H1 (cell line): ENCODE measurements around the gene S1PR3. TPM values are rescaled to one million over a fixed set of nuclear protein-coding genes. Genes with fewer than 3 reads are reported as not detected.

ENCODE experiments used
- CTCF ChIA-PET: fragments of 300-600 bp; sonication (Branson Sonifier 250); formaldehyde crosslinking; loops from one replicate; lab custom pipeline; 2021; ENCODE audit not compliant: partially characterized antibody; lab: Charles Lee
- POLR2A ChIA-PET: fragments of 300-600 bp; sonication (Branson Sonifier 250); formaldehyde crosslinking; loops from one replicate; lab custom pipeline; 2021; ENCODE audit warnings: inconsistent platforms; ENCODE audit not compliant: partially characterized antibody; lab: Charles Lee
- DNase-seq, 2 experiments: peaks; one replicate each; pipeline versions ENCODE4 v3.0.0 to v3.0.0-alpha.2; 2010 to 2022; ENCODE audit warnings: low spot score in 2 of 2, low read depth in 1 of 2, mixed read lengths in 1 of 2
- FAIRE-seq: peaks from 2 replicates; lab custom pipeline; 2011; peaks lifted over from hg19 to GRCh38; lab: Jason Lieb, UNC
- H2AFZ ChIP-seq: 2 replicates; pipeline ENCODE4 v1.8.1; 2012; ENCODE audit warnings: low read length, inconsistent platforms
- H2AK5ac ChIP-seq: 2 replicates; pipeline ENCODE4 v1.6.1; 2013; ENCODE audit warnings: low read depth, low read length
- H2BK120ac ChIP-seq: replicated peaks from 2 replicates; pipeline ENCODE3; 2013; ENCODE audit warnings: low read depth, low read length, inconsistent platforms
- H2BK12ac ChIP-seq: 2 replicates; pipeline ENCODE4 v1.6.1; 2013; ENCODE audit warnings: low read depth, low read length
- H2BK15ac ChIP-seq: 2 replicates; pipeline ENCODE4 v1.6.1; 2013; ENCODE audit warnings: low read length
- H2BK20ac ChIP-seq: 2 replicates; pipeline ENCODE4 v1.6.1; 2013; ENCODE audit warnings: low read length
- H2BK5ac ChIP-seq: 2 replicates; pipeline ENCODE4 v1.6.1; 2013; ENCODE audit warnings: low read depth, low read length
- H3K14ac ChIP-seq: 2 replicates; pipeline ENCODE4 v1.6.1; 2013; ENCODE audit warnings: inconsistent platforms; ENCODE audit not compliant: insufficient read length
- H3K18ac ChIP-seq: 2 replicates; pipeline ENCODE4 v1.6.1; 2013; ENCODE audit warnings: low read length; ENCODE audit errors: extremely low read depth
- H3K23ac ChIP-seq: 2 replicates; pipeline ENCODE4 v1.6.1; 2013; ENCODE audit warnings: inconsistent platforms; ENCODE audit not compliant: insufficient read length
- H3K23me2 ChIP-seq: 2 replicates; pipeline ENCODE4 v1.6.1; 2013; ENCODE audit warnings: low read depth, low read length
- H3K27ac ChIP-seq: 2 replicates; pipeline ENCODE4 v1.6.1; 2011; ENCODE audit warnings: low read depth, low read length, inconsistent platforms
- H3K27me3 ChIP-seq, 4 experiments: replicated peaks in 1 of 4; 1 replicate in 1 of 4; 2 replicates in 3 of 4; pipeline versions ENCODE4 v1.6.1 to v1.8.1; 2011 to 2013; ENCODE audit warnings: low read length in 3 of 4, mild to moderate bottlenecking in 3 of 4, inconsistent platforms in 2 of 4, mixed read lengths in 2 of 4, moderate library complexity in 1 of 4; ENCODE audit not compliant: control insufficient read depth in 3 of 4, insufficient read depth in 3 of 4; ENCODE audit errors: extremely low read depth in 1 of 4
- H3K36me3 ChIP-seq, 4 experiments: 2 replicates each; pipeline versions ENCODE4 v1.6.1 to v1.8.1; 2011 to 2013; ENCODE audit warnings: mild to moderate bottlenecking in 4 of 4, low read length in 3 of 4, moderate library complexity in 2 of 4, control low read depth in 1 of 4, inconsistent platforms in 1 of 4; ENCODE audit not compliant: insufficient read depth in 4 of 4, control insufficient read depth in 2 of 4
- H3K4ac ChIP-seq: replicated peaks from 2 replicates; pipeline ENCODE3; 2013; ENCODE audit warnings: low read length, low read depth, mixed read lengths, inconsistent platforms; ENCODE audit not compliant: insufficient read length
- H3K4me1 ChIP-seq, 4 experiments: replicated peaks in 1 of 4; 1 replicate in 1 of 4; 2 replicates in 3 of 4; pipeline versions ENCODE4 v1.6.1 to v1.8.1; 2011 to 2013; ENCODE audit warnings: low read length in 3 of 4, inconsistent platforms in 2 of 4, mixed read lengths in 1 of 4; ENCODE audit not compliant: insufficient read depth in 4 of 4, control insufficient read depth in 3 of 4
- H3K4me2 ChIP-seq, 2 experiments: 2 replicates each; pipeline versions ENCODE4 v1.6.1 to v1.8.1; 2011 to 2013; ENCODE audit warnings: low read depth in 2 of 2, low read length in 2 of 2, control low read depth in 1 of 2, inconsistent platforms in 1 of 2, mild to moderate bottlenecking in 1 of 2; ENCODE audit not compliant: insufficient read depth in 1 of 2
- H3K4me3 ChIP-seq, 4 experiments: fragments of 200-600, 300-600 bp in 1 of 4; sonication (generic), shearing (Covaris generic), sonication (Bioruptor Twin) in 1 of 4; 2 replicates each; pipeline versions ENCODE4 v1.5.1 to v1.8.1; 2011 to 2016; ENCODE audit warnings: low read length in 4 of 4, low read depth in 3 of 4, control low read depth in 2 of 4, inconsistent platforms in 2 of 4, mild to moderate bottlenecking in 2 of 4, mixed read lengths in 1 of 4, moderate library complexity in 1 of 4; ENCODE audit not compliant: insufficient read depth in 2 of 4; ENCODE audit errors: extremely low read depth in 1 of 4
- H3K56ac ChIP-seq: replicated peaks from 2 replicates; pipeline ENCODE3; 2013; ENCODE audit warnings: low read depth, mild to moderate bottlenecking, mixed read lengths, low read length, inconsistent platforms; ENCODE audit not compliant: insufficient read length
- H3K79me1 ChIP-seq: 2 replicates; pipeline ENCODE4 v1.6.1; 2013; ENCODE audit warnings: low read depth, low read length, control low read depth
- H3K79me2 ChIP-seq, 2 experiments: 2 replicates each; pipeline versions ENCODE4 v1.6.1 to v1.8.1; 2012 to 2013; ENCODE audit warnings: low read length in 2 of 2, mild to moderate bottlenecking in 2 of 2, inconsistent platforms in 1 of 2; ENCODE audit not compliant: insufficient read depth in 2 of 2, control insufficient read depth in 1 of 2
- H3K9ac ChIP-seq, 4 experiments: replicated peaks in 1 of 4; 1 replicate in 1 of 4; 2 replicates in 3 of 4; pipeline versions ENCODE4 v1.6.1 to v1.8.1; 2011 to 2013; ENCODE audit warnings: low read depth in 3 of 4, low read length in 3 of 4, control low read depth in 2 of 4, mild to moderate bottlenecking in 2 of 4, moderate library complexity in 2 of 4, inconsistent platforms in 1 of 4; ENCODE audit errors: extremely low read depth in 1 of 4
- H3K9me3 ChIP-seq, 2 experiments: 2 replicates each; pipeline versions ENCODE4 v1.6.1 to v1.8.1; 2012 to 2013; ENCODE audit warnings: mild to moderate bottlenecking in 2 of 2, moderate library complexity in 2 of 2, control low read depth in 1 of 2, inconsistent platforms in 1 of 2, low read depth in 1 of 2, low read length in 1 of 2, mixed read lengths in 1 of 2; ENCODE audit not compliant: insufficient read depth in 2 of 2
- H4K20me1 ChIP-seq, 2 experiments: replicated peaks in 1 of 2; 2 replicates each; pipeline versions ENCODE3 to v1.8.1; 2011 to 2013; ENCODE audit warnings: inconsistent platforms in 2 of 2, low read length in 2 of 2, mild to moderate bottlenecking in 1 of 2; ENCODE audit not compliant: insufficient read depth in 2 of 2, control insufficient read depth in 1 of 2
- H4K5ac ChIP-seq: 2 replicates; pipeline ENCODE4 v1.6.1; 2013; ENCODE audit warnings: low read length, low read depth, mixed read lengths, inconsistent platforms; ENCODE audit not compliant: insufficient read length
- H4K8ac ChIP-seq: 2 replicates; pipeline ENCODE4 v1.8.0; 2013; ENCODE audit warnings: mild to moderate bottlenecking, moderate library complexity, low read length, inconsistent platforms; ENCODE audit not compliant: insufficient read depth; ENCODE audit errors: extremely low read depth
- H4K91ac ChIP-seq: replicated peaks from 2 replicates; pipeline ENCODE3; 2013; ENCODE audit warnings: low read length, mixed read lengths, inconsistent platforms; ENCODE audit not compliant: insufficient read length
- BCL11A ChIP-seq, 2 experiments: IDR thresholded peaks; one replicate each; pipeline ENCODE4 v1.6.1; 2011; ENCODE audit warnings: low read depth in 2 of 2, low read length in 2 of 2, mild to moderate bottlenecking in 2 of 2
- CEBPB ChIP-seq: IDR thresholded peaks from 2 replicates; pipeline ENCODE4 v1.6.1; 2012; ENCODE audit warnings: low read depth, low read length
- CHD1 ChIP-seq: IDR thresholded peaks from 2 replicates; pipeline ENCODE4 v1.6.1; 2012; ENCODE audit warnings: low read depth, low read length, improper control_type of control experiment
- FOSL1 ChIP-seq: IDR thresholded peaks from 2 replicates; pipeline ENCODE4 v1.6.1; 2011; ENCODE audit warnings: mild to moderate bottlenecking, low read depth, low read length, moderate library complexity; ENCODE audit not compliant: insufficient read depth
- JUND ChIP-seq: IDR thresholded peaks from 2 replicates; pipeline ENCODE4 v1.6.1; 2011; ENCODE audit warnings: mild to moderate bottlenecking, improper control_type of control experiment, low read length
- KDM5A ChIP-seq: fragments of 200-600 bp; IDR thresholded peaks from 2 replicates; pipeline ENCODE4 v1.7.1; 2012; ENCODE audit warnings: mild to moderate bottlenecking, low read length, inconsistent platforms, mixed read lengths
- MAFK ChIP-seq: IDR thresholded peaks from 2 replicates; pipeline ENCODE4 v1.6.1; 2012; ENCODE audit warnings: low read depth, mild to moderate bottlenecking, improper control_type of control experiment, low read length
- MAX ChIP-seq: IDR thresholded peaks from 2 replicates; pipeline ENCODE4 v1.6.1; 2012; ENCODE audit warnings: inconsistent platforms
- POU5F1 ChIP-seq: IDR thresholded peaks from 2 replicates; pipeline ENCODE4 v1.6.1; 2011; ENCODE audit warnings: low read depth, mild to moderate bottlenecking, low read length, moderate library complexity
- RFX5 ChIP-seq: IDR thresholded peaks from 2 replicates; pipeline ENCODE4 v1.6.1; 2011; ENCODE audit warnings: low read depth, low read length, improper control_type of control experiment, borderline replicate concordance
- SIRT6 ChIP-seq: IDR thresholded peaks from one replicate; pipeline ENCODE4 v1.7.1; 2012; ENCODE audit warnings: low read length, inconsistent platforms
- SP4 ChIP-seq: IDR thresholded peaks from 2 replicates; pipeline ENCODE4 v1.6.1; 2012; ENCODE audit warnings: low read length, inconsistent platforms
- TAF7 ChIP-seq: optimal IDR thresholded peaks from 2 replicates; pipeline ENCODE3; 2011; ENCODE audit warnings: low read depth, mild to moderate bottlenecking, inconsistent platforms, low read length, moderate library complexity, borderline replicate concordance
- USF2 ChIP-seq: IDR thresholded peaks from 2 replicates; pipeline ENCODE4 v1.6.1; 2011; ENCODE audit warnings: low read length, improper control_type of control experiment
- WGBS, 2 experiments: shearing (Covaris generic) in 1 of 2; methylation state at CpG; one replicate each; pipeline versions ENCODE4 v1.1.6 to v1.1.7; 2013 to 2015; ENCODE audit warnings: low lambda C conversion rate in 2 of 2, mixed read lengths in 2 of 2, inconsistent platforms in 1 of 2, low coverage in 1 of 2, missing lambda C conversion rate in 1 of 2; ENCODE audit not compliant: insufficient replicate concordance in 2 of 2, insufficient coverage in 1 of 2, insufficient read length in 1 of 2; ENCODE audit errors: extremely low coverage in 1 of 2, missing lambda C conversion rate in 1 of 2; 5-methylcytosine and 5-hydroxymethylcytosine counted together
- polyA plus RNA-seq, 7 experiments: library from polyadenylated mRNA; depleted of rRNA in 3 of 7; stranded (reverse) in 5 of 7; unstranded in 2 of 7; fragments of >200 nt in 5 of 7; fragments of 200-250 nt in 2 of 7; gene quantifications; 1 replicate in 5 of 7; 2 replicates in 1 of 7; 4 replicates in 1 of 7; pipeline versions ENCODE4 v1.2.1 to v1.2.3, GENCODE V29; 2011 to 2013; ENCODE audit warnings: missing spikeins in 2 of 7, mixed read lengths in 2 of 7
- total RNA-seq: library from RNA; stranded (reverse); fragmentation: NEBNext Ultra II Directional; extraction: Animal tissue kit (Norgen Biotek cat#: 25700); gene quantifications from 2 replicates; pipeline ENCODE4 v1.2.1, GENCODE V29; 2021

Gene S1PR3
- total and polyA plus RNA-seq, 2 of the 8 experiments (the other 6 are each of a cell fraction or from before 2014, with no cell fraction given), result 3.7 to 6.4 TPM

DNA sequence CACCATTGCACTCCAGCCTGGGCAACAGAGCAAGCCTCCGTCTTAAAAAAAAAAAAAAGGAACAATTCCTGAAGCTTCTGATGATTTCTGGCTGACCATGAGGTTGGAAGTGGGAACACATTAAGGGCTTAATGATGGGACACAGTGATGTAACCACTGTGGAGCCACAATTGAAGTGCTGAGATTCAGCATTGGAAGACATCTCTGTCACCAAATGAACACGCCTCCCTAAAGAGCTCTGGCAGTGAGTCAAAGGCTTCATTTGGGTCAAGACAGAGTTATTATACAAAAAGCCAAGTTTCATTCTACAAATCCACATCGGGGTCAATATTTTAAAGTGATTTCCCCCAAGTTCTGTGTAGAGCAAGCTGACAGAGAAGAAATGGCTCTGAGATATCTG lies 4.5 kb upstream of the S1PR3 start:
- CTCF ChIA-PET, result no interaction called here
- Histone ChIP-seq H2BK15ac (no peak overlapping the region), H2AK5ac (no peak overlapping the region), H2BK12ac (no peak overlapping the region), H2BK120ac (no peak overlapping the region), H2BK20ac (no peak overlapping the region), H3K14ac (no peak overlapping the region), H3K27me3 (peaks cover 0 to 4% (median 1%) of the 10 kb centered on the region in 4 experiments; a peak in 2 of 7 replicates), H3K4me3 (no peak overlapping the region), H4K8ac (no peak overlapping the region), H4K20me1 (peaks cover 0 to under 1% of the 10 kb centered on the region in 2 experiments), H3K4me2 (no peak overlapping the region), H3K23me2 (peaks cover 8% of the 10 kb centered on the region), H2AFZ (no peak overlapping the region), H3K56ac (no peak overlapping the region), H3K23ac (no peak overlapping the region), H2BK5ac (no peak overlapping the region), H3K27ac (no peak overlapping the region), H3K36me3 (no peaks in the 10 kb centered on the region), H4K91ac (no peak overlapping the region), H3K9me3 (no peaks in the 10 kb centered on the region), H4K5ac (no peak overlapping the region), H3K18ac (no peak overlapping the region), H3K79me2 (no peaks in the 10 kb centered on the region), H3K4ac (no peak overlapping the region), H3K79me1 (no peaks in the 10 kb centered on the region), H3K9ac (no peak overlapping the region), H3K4me1 (peaks cover 5 to 13% (median 11%) of the 10 kb centered on the region in 4 experiments)
- 100% methylated on average over 2 of the region's 3 CpGs; no CpG with 5 or more reads in 1 of the 2 experiments for WGBS, 2 experiments
- FAIRE-seq (no peak), DNase-seq (no peak)
- POLR2A ChIA-PET, result no interaction called here
- no peak for TF ChIP-seq CHD1
- TF ChIP-seq JUND, result no peak
- TF ChIP-seq CEBPB, result no peak
- no peak for TF ChIP-seq BCL11A (IDR thresholded peaks at IDR 0.05; ENCODE audit: low read depth in 2 of 2, low read length in 2 of 2)
- no peak for TF ChIP-seq MAFK
- no peak for TF ChIP-seq POU5F1
- TF ChIP-seq MAX, result no peak
- no peak for TF ChIP-seq KDM5A
- TF ChIP-seq SP4, result no peak
- TF ChIP-seq SIRT6, result no peak
- TF ChIP-seq TAF7, result no peak
- TF ChIP-seq RFX5, result no peak
- TF ChIP-seq FOSL1, result no peak
- TF ChIP-seq USF2, result no peak
